COR-L47 (cell line): ENCODE measurements around the gene PRCD.
A peak's percentile ranks its signal among the peaks of the same experiment; 100 is the strongest.

ENCODE experiments used
- DNase-seq: peaks from one replicate; lab custom pipeline; 2025; lab: John Stamatoyannopoulos, UW

PRCD gene, protein sequence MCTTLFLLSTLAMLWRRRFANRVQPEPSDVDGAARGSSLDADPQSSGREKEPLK

GRCh38 chr17:76539631-76540271, at the start of gene PRCD:
Gene PRCD (plus strand): TSS chr17:76540044. CDS start chr17:76540142, 98 bp downstream.
- no peak for DNase-seq

GRCh38 chr17:76490112-76490710, 49.6 kb upstream of the PRCD start:
- DNase-seq: no peak

DNA sequence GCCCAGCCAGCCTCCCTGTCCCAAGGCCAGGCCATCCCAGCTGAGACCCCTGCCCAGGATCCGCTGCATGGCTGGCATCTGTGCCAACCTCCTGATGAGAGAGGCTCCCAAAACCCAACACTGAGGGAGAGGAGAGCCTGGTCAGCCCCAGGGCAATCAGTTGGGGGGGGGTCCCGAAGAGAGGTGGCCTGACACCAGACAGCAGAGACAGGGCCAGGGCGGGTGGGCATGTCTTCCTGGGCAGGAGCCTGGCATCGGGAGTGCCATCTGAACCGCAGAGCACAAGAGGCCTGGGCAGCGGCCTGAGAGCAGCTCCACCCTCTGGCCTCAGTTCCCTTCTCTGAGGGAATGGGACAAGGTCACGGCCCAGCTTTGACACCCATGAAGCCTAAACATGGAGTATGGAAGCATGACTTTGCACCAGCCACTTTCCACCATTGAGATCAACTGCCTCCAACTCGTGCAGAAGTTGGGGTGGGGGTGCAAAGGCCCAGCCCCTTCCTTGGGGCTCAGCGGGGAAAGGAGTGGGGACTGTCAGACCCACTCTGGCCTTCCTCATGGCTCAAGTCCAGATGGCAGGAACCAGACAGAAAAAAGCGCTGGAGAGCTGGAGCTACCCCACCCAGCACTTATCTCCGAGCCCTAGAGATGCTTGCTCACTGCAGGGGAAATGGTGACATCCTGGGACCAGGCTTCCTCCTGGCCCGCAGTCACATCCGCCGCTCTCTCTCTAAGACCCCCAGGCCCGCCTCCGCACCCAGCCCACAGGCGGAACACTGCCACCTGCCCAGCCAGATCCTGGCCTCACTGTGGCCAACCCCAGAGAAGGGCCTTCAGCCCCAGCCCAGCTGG, 48.3 kb upstream of the PRCD start:
- DNase-seq: no peak

GRCh38 chr17:76492123-76492988, 47.5 kb upstream of the PRCD start:
- DNase-seq: no peak

DNA sequence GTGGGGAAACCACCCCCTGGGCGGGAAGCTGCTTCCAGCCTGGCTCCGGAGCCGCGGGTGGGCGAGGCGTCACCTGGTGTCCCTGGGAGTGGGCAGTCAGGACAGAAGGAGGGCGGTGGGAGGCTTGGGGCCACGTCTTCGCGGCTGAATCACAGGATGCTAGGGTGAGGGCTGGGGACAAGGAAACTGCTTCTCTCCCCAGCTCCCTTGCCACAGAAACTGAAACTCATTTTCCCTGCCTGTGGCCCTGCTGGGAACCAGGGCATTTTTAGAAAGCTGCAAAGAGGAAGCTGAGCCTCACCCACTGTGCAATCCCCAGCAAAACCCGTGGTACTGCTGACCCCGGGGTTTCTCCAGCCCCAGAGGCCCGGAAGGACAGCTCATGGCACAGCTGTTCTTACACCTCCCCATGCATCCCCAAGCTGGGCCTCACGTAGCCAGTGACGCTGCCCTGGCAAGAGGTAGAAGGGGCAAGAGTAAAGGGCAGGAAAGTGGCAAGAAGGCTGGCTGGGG, 46.8 kb upstream of the PRCD start:
- DNase-seq: peak; percentile 58

GRCh38 chr17:76493505-76494167, 46.2 kb upstream of the PRCD start:
- DNase-seq: no peak

GRCh38 chr17:76495663-76496400, 44.0 kb upstream of the PRCD start:
- no peak for DNase-seq

DNA sequence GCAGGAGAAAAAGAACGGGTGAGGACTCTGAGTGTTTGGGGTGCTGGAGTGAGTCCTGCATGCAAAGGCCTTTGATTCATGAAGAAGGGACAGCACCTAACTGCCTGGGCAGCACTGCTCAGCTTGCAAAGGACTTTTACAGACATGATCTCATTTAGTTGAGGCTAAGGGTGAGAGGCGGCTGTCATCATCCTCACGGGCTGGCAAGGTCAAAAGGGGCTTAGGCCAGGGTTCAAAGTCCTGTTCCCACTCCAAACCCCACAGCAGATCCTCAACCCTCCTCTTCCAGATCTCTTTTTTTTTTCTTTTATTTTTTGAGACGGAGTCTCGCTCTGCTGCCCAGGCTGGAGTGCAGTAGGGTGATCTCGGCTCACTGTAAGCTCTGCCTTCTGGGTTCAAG, 43.4 kb upstream of the PRCD start:
- DNase-seq: no peak

DNA sequence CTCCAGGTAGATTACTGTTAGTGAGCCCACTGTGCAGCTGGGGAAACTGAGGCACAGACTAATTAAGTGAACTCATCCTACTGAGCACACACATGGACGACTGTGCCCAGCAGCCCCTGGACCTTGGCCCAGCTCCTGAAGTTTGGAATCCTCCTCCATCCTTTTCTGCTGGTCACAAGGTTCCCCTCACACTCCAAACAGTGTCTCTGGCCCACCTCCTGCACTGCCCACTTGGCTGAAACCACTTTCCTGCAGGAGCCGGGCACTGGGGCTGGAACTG, 42.2 kb upstream of the PRCD start:
- DNase-seq: no peak

- no peak for DNase-seq
Measured at GRCh38 chr17:76497979-76498875, 41.6 kb upstream of the PRCD start.

DNA sequence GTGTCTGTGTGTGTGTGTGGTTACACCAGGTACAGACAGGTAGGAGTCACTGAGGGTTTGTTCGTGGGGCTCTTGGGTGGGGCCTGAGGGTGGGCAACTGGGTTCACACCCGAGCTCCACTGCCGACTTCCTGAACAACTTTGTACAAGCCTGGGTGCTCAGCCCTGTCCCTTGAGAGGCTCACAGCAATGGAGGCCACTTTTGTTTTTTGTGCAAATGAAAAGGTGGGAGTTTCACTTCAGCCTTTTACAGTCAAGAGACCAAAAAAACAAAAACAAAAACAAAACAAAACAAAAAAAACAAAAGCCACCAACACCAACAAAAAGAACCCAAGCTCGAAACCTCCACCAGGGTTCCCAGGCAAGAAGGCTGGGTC, 41.0 kb upstream of the PRCD start:
- DNase-seq: no peak

DNA sequence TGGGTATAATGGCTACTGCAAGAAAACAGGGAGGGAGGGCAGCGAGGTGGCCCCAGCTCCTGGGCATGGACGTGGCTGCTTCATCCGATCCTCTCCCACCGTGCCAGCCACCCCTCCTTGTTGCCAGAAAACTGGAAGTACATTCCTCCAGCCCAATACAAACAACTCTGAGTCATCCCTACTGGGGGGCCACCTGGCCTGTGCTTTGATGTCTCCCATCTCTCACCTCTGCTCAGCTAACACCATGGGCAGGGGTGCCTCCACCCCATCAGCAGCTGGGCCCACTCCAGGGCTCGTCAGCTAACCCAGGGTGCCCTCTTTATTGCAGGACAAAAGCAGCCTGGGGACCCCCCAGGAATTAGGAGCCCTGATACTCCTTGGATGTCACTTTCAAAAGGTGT, 40.6 kb upstream of the PRCD start:
- DNase-seq: no peak

DNA sequence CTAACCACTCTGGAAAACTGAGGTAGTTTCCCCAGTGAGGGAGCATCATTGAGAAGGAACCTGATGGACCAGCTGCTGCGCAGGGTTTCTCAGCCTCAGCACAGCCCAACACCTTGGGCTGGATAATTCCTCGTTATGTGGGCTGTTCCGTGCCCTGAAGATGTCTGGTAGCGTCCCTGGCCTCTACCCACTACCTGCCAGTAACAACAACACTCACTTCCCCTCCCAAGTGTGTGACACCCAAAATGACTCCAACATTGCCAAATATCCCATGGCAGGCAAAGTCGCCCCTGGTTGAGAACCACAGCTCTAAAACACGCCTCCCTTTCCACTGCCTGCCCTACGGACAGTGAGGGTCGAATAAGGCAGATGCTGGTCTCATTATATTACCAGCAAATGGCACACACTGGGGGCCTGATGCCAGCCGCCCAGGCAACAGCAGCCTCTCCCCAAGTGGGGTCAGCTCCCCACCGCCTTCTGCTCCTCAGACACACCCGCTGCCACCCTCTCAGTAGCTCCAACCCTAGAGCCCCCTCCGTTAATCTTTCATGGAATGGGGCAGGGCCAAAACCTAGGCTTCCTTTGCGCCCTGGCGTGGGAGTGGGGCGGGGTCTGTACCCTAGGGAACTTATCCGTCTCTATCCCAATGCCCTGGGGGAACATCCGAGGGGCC, 39.6 kb upstream of the PRCD start:
- DNase-seq: no peak

GRCh38 chr17:76500747-76501017, 39.2 kb upstream of the PRCD start:
- DNase-seq: no peak

- DNase-seq: peak; percentile 69
Measured at GRCh38 chr17:76501018-76501826, 38.6 kb upstream of the PRCD start, which contains the start of gene RHBDF2. Gene RHBDF2 (minus strand): TSS chr17:76501423. CDS start chr17:76481524, 19,899 bp downstream.

DNA sequence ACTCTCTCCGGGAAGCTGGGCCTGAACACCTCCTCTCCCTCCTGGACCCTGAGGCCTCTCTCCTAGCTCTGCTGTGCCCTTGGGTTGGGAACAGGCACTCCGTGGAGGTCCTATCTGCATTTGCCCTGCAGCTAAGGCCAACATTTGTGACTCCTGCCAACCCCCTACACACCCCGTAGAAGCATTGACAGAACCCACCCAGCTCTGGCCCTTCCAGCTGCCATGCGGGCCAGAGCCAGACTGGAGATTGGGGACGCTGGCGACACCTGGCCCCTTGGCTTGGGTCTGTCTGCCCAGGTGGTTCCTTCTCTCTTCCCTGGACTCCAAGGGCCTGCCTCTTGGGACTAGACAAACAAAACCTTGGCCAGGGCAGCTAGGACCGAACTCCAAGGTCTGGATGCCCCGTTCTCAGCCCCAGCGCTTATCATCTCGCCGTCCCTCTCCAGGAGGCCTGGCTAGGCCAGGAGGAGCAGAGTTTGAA, 38.0 kb upstream of the PRCD start:
- DNase-seq: no peak

DNA sequence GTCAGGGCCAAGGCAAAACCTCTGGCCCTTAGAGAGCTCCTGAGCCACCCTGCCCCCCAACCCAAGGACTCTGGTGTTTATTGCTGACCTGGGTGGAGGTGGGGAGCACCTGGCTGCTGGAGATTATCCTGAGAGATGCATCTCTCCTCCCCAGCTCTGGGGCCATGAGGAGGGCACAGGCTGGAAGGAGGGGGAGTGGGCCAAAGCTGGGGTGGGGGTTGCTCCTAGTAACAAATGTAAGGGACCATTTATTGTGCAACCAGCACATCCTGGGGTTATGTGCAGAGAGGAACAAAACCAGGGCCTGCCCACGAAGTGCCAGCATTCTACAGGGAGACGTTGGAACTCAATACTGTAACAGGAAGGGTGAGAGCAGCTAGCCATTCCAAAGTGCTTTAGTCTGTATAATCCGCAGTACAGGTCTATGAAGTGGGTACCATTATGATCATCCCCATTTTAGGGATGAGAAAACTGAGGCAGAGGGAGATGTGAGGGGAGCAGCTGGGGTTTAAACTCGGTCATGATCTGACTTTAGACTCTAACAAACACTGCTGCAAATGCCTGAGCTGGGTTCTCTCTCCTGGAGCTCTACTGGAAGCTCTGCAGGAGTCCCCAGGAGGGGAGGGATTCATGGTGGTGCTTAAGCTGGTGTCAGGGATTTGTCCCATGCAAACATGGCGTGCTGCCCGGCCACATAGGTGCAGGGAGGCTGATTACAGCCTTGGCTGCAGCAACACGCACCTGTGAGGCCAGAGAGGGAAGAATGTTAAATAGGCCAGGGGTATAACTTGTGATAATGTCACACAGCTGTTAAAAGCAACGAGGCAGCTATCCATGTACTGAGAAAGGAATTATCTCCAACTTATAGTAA, 37.3 kb upstream of the PRCD start:
- DNase-seq: no peak
